GM12872 (cell line): ENCODE measurements around the gene ADH6.

ENCODE experiments used
- TF ChIP-seq, protein P1 (sequence below): IDR thresholded peaks from 3 replicates; pipeline ENCODE4 v1.5.1; 2011; ENCODE audit warnings: low read depth, mild to moderate bottlenecking, low read length, moderate library complexity; ENCODE audit not compliant: insufficient read depth

Gene ADH6

DNA sequence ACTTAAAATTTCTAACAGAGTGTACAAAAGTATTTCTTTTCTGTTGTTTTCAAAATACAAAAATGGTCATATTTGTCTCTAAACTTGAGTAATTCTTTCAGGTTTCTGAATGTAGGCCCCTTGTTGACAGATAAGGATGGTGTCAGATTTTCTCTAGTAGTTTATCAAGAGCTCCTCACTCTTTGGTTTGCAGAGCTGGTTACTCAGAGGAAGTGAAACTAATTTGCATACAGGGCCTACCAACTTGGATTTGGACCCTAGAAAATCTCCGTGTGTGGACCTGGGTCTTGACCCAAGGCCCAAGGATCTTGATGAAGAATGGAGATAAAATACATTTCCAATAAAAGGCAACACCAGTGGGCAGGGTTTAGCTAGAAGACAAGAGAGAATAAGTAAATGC is 433 bp upstream of the ADH6 start:
- TF ChIP-seq, protein P1, sequence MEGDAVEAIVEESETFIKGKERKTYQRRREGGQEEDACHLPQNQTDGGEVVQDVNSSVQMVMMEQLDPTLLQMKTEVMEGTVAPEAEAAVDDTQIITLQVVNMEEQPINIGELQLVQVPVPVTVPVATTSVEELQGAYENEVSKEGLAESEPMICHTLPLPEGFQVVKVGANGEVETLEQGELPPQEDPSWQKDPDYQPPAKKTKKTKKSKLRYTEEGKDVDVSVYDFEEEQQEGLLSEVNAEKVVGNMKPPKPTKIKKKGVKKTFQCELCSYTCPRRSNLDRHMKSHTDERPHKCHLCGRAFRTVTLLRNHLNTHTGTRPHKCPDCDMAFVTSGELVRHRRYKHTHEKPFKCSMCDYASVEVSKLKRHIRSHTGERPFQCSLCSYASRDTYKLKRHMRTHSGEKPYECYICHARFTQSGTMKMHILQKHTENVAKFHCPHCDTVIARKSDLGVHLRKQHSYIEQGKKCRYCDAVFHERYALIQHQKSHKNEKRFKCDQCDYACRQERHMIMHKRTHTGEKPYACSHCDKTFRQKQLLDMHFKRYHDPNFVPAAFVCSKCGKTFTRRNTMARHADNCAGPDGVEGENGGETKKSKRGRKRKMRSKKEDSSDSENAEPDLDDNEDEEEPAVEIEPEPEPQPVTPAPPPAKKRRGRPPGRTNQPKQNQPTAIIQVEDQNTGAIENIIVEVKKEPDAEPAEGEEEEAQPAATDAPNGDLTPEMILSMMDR: no peak

DNA sequence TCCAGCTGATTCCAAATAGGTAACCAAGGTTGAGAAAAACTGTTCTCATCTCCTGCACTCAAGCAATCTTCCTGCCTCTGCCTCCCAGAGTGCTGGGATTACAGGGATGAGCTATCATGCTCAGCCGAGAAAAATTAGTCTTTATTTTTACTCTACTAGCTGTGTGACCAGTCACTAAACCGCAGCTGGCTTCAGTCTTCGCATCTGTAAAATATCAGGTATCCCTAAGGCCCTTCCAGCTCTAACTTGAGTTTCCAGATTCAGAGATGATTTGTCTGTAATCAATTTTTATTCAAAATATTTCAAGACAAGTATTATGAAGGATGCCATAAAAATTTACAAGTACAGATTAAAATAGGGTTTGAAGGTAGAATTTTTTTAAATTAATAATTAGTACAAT is 3.5 kb downstream of the ADH6 start:
- TF ChIP-seq, protein P1: no peak

DNA sequence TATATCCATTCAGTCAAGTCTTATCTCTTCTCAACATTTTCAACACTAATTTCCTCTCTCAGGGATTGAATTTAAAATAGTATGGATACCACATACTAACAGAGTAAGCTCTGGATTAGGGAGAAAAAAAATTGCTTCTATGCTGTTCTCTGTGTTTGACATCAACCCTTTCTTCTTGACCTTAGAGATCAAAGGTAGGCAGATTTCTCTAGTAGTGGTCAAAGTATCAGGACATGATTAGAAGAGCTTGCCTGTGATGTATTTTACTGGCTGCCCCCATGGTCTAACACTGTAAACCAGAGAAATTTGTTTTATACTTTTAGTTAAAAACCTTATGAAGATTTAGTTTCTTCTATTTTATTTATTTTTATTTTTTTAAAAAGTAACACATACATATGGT is 8.3 kb downstream of the ADH6 start:
- TF ChIP-seq, protein P1: no peak

DNA sequence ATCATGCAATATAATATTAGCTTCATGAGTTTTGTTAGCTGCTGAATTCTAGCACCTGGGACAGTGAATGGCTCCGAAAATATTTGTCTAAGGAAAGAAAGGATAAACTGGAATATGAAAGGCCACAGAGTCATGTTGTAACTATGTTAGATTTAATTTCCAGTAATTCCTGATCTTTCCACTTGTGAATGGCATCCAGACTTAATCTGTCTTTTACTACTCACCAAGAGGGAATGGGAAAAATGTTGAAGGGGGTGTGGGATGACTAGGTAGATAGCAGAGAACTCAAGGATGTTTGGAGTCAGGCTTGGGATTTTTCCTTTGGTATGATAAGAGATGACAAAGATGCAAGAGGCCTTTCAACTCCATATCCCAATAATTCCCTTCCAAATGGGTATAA is 9.4 kb downstream of the ADH6 start:
- TF ChIP-seq, protein P1: no peak

DNA sequence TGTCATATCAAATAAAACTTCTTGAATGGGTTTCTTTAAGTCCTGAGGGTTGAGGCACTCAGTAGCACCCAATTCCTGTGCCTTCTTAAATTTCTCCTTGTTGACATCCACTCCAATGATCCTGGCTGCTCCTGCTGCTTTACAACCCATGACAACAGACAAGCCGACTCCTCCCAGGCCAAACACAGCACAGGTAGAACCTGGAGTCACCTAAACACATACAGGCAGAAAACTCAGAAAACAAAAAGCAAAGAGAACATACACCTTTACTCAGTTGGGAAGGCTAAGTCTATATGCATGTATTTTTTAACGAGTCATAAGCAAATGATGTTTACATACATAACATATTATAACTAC is 10.3 kb downstream of the ADH6 start:
- TF ChIP-seq, protein P1: no peak

DNA sequence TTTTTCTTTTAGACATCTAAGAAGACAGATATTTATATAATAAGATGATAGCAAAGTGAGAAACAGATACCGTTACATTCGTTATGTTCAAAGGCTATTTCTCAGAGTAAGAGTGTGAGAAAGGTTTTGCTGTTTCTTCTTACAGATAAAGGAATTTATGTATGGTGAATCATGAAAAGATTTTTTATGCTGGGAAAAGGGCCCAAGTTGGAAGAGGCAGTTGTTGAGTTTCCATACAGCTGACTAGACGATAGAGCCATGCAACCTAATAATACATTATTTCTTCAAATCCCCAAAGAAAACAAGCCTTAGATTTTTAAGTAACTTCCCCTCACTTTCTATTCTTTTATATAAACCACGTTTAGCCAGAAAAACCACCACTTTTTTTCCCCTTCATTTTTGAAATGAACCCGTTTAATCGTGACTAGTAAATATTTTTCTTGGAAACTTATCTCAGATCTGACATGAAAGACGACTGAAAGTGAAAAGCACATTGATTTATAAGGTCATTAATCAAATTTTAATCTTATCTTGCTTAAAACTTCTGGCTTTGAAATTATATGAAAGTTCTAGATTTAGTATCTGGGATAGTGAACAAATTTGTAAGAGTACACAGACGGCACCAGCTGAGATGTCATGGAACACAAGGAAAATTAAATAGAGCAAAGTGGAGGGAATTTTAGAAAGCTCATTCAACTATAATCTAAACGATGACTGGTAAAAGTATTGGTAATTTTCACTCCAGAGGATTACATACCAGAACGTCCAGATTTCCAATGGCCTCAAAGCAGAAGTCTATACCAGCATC is 10.9 kb downstream of the ADH6 start:
- TF ChIP-seq, protein P1: no peak

DNA sequence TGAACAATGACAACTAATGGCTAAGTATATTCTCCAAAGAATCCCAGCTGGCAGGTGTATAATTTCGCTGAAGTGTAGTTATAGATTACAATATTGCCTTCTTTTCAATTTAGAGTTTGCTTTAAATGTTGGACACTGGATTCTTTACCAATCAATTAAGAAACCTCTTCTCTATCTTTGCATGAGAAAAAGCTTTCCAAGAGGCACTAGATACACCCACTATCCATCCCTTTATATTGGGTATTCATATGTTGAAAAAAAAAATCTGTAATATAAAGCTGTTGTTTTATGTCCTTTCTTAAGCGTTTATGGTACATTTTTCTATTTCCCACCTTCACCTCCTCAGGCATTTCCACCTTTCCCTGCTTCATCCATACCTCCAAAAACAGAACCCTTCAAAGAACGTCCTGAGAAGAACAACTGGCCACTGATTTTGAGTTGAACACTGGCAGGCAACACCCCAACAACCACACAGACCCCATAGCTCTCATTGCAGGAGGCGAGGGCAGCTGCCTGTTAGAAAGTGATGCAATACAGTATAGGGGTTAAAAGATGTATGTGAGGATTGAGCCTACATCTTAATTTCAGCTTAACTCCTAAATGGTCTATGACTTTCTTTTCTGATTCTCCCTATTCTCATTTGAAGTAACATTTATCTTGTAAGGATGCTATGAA is 11.8 kb downstream of the ADH6 start:
- TF ChIP-seq, protein P1: no peak
